Astrocyte (in vitro differentiated cells and primary cell): ENCODE data around the gene PPP2R3C. TPM values are rescaled to one million over a fixed set of nuclear protein-coding genes. Genes with fewer than 3 reads are reported as not detected.
"Not testable (repeated sequence)": the region's sequence is repeated elsewhere in the genome, so short reads cannot be mapped to it uniquely, and the experiment has no call there.

Experiments used
- DNase-seq: peaks from one replicate; pipeline ENCODE4 v3.0.0-alpha.2; 2010; ENCODE audit warnings: low read depth
- FAIRE-seq: peaks from 2 replicates; lab custom pipeline; 2011; peaks lifted over from hg19 to GRCh38; lab: Jason Lieb, UNC
- H2AFZ ChIP-seq: 2 replicates; pipeline ENCODE4 v1.6.0; 2012; ENCODE audit warnings: low read depth, low read length, inconsistent platforms
- H3K27ac ChIP-seq: 2 replicates; pipeline ENCODE4 v1.5.1; 2011; ENCODE audit warnings: low read depth, low read length, inconsistent platforms
- H3K27me3 ChIP-seq: 2 replicates; pipeline ENCODE4 v1.6.0; 2011; ENCODE audit warnings: low read length, inconsistent platforms; ENCODE audit not compliant: insufficient read depth
- H3K36me3 ChIP-seq: 2 replicates; pipeline ENCODE4 v1.5.1; 2011; ENCODE audit warnings: low read length, inconsistent platforms; ENCODE audit not compliant: insufficient read depth
- H3K4me1 ChIP-seq: 2 replicates; pipeline ENCODE4 v1.5.1; 2011; ENCODE audit warnings: low read length, inconsistent platforms; ENCODE audit not compliant: insufficient read depth
- H3K4me2 ChIP-seq: 2 replicates; pipeline ENCODE4 v1.6.0; 2012; ENCODE audit warnings: low read length, inconsistent platforms
- H3K4me3 ChIP-seq: 2 replicates; pipeline ENCODE4 v1.5.1; 2011; ENCODE audit warnings: low read depth, mild to moderate bottlenecking, low read length, inconsistent platforms; ENCODE audit not compliant: insufficient read depth
- H3K79me2 ChIP-seq: 2 replicates; pipeline ENCODE4 v1.6.0; 2012; ENCODE audit warnings: mild to moderate bottlenecking, low read length, inconsistent platforms; ENCODE audit not compliant: insufficient read depth
- H3K9ac ChIP-seq: 2 replicates; pipeline ENCODE4 v1.6.0; 2012; ENCODE audit warnings: mild to moderate bottlenecking, low read length, inconsistent platforms
- H3K9me3 ChIP-seq: 2 replicates; pipeline ENCODE4 v1.5.1; 2012; ENCODE audit warnings: low read depth, mild to moderate bottlenecking, low read length, inconsistent platforms; ENCODE audit not compliant: insufficient read depth
- H4K20me1 ChIP-seq: 2 replicates; pipeline ENCODE4 v1.6.0; 2012; ENCODE audit warnings: low read length, inconsistent platforms; ENCODE audit not compliant: insufficient read depth
- H3K27ac Mint-ChIP-seq: one replicate; pipeline ENCODE4 v1.8.0; 2021; ENCODE audit warnings: mild to moderate bottlenecking, mixed read lengths; ENCODE audit not compliant: unreplicated experiment
- H3K27me3 Mint-ChIP-seq: one replicate; pipeline ENCODE4 v1.8.0; 2021; ENCODE audit warnings: low read depth, mixed read lengths; ENCODE audit not compliant: unreplicated experiment
- H3K36me3 Mint-ChIP-seq: one replicate; pipeline ENCODE4 v1.8.0; 2021; ENCODE audit warnings: low read depth, mixed read lengths; ENCODE audit not compliant: unreplicated experiment
- H3K4me1 Mint-ChIP-seq: one replicate; pipeline ENCODE4 v1.8.0; 2021; ENCODE audit warnings: low read depth, mixed read lengths; ENCODE audit not compliant: unreplicated experiment
- H3K4me3 Mint-ChIP-seq: one replicate; pipeline ENCODE4 v1.8.0; 2021; ENCODE audit warnings: mild to moderate bottlenecking, moderate library complexity, mixed read lengths; ENCODE audit not compliant: unreplicated experiment
- H3K9me3 Mint-ChIP-seq: one replicate; pipeline ENCODE4 v1.8.0; 2021; ENCODE audit warnings: mild to moderate bottlenecking, mixed read lengths; ENCODE audit not compliant: unreplicated experiment
- EZH2 ChIP-seq: IDR thresholded peaks from 2 replicates; pipeline ENCODE4 v1.6.1; 2012; ENCODE audit warnings: mild to moderate bottlenecking, low read length, inconsistent platforms; ENCODE audit not compliant: insufficient read depth
- total RNA-seq: library from RNA; stranded (reverse); gene quantifications from 2 replicates; pipeline ENCODE4 v1.2.1, GENCODE V29; 2021
- TF ChIP-seq, protein P1 (sequence below): IDR thresholded peaks from 2 replicates; pipeline ENCODE4 v1.5.1; 2011; ENCODE audit warnings: low read depth, mild to moderate bottlenecking, inconsistent platforms, low read length, moderate library complexity; ENCODE audit not compliant: insufficient read depth

PPP2R3C gene
- total RNA-seq, 1 donor from 2014 or later: 28.3 TPM

DNA sequence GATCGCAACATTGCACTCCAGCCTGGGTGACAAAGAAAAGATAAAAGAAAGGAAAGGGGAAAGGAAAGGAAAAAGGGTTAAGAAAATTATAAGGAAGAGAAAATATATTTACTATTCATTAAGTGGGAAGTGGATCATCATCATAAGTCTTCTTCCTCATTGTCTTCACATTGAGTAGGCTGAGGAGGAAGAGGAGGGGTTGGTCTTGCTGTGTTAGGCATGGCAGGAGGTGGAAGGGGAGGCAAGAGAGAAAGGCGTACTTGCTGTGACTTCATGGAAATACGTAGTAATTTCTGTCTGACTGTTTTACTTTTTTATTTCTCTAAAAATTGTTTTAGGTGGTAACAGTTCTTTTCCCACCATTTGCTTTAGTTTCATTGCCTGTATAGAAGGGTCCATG, 49.6 kb downstream of the PPP2R3C start:
- TF ChIP-seq, protein P1, sequence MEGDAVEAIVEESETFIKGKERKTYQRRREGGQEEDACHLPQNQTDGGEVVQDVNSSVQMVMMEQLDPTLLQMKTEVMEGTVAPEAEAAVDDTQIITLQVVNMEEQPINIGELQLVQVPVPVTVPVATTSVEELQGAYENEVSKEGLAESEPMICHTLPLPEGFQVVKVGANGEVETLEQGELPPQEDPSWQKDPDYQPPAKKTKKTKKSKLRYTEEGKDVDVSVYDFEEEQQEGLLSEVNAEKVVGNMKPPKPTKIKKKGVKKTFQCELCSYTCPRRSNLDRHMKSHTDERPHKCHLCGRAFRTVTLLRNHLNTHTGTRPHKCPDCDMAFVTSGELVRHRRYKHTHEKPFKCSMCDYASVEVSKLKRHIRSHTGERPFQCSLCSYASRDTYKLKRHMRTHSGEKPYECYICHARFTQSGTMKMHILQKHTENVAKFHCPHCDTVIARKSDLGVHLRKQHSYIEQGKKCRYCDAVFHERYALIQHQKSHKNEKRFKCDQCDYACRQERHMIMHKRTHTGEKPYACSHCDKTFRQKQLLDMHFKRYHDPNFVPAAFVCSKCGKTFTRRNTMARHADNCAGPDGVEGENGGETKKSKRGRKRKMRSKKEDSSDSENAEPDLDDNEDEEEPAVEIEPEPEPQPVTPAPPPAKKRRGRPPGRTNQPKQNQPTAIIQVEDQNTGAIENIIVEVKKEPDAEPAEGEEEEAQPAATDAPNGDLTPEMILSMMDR: no peak
- no peak for TF ChIP-seq EZH2
- no peak overlapping the region for H3K27ac ChIP-seq
- peaks cover 14% of the 10 kb centered on the region for H4K20me1 ChIP-seq
- H2AFZ ChIP-seq: no peak overlapping the region
- no peaks in the 10 kb centered on the region for H3K9me3 ChIP-seq
- Mint-ChIP-seq H3K4me3 (no peak overlapping the region), H3K4me1 (no peaks in the 10 kb centered on the region), H3K36me3 (peaks cover 23% of the 10 kb centered on the region), H3K27ac (no peak overlapping the region), H3K9me3 (no peaks in the 10 kb centered on the region), H3K27me3 (no peaks in the 10 kb centered on the region)
- H3K79me2 ChIP-seq: peaks cover 19% of the 10 kb centered on the region
- FAIRE-seq (no peak), DNase-seq (no peak)
- H3K4me2 ChIP-seq: no peak overlapping the region
- no peaks in the 10 kb centered on the region for H3K4me1 ChIP-seq
- H3K4me3 ChIP-seq: no peak overlapping the region
- H3K36me3 ChIP-seq: peaks cover 19% of the 10 kb centered on the region
- no peaks in the 10 kb centered on the region for H3K27me3 ChIP-seq
- H3K9ac ChIP-seq: no peak overlapping the region

DNA sequence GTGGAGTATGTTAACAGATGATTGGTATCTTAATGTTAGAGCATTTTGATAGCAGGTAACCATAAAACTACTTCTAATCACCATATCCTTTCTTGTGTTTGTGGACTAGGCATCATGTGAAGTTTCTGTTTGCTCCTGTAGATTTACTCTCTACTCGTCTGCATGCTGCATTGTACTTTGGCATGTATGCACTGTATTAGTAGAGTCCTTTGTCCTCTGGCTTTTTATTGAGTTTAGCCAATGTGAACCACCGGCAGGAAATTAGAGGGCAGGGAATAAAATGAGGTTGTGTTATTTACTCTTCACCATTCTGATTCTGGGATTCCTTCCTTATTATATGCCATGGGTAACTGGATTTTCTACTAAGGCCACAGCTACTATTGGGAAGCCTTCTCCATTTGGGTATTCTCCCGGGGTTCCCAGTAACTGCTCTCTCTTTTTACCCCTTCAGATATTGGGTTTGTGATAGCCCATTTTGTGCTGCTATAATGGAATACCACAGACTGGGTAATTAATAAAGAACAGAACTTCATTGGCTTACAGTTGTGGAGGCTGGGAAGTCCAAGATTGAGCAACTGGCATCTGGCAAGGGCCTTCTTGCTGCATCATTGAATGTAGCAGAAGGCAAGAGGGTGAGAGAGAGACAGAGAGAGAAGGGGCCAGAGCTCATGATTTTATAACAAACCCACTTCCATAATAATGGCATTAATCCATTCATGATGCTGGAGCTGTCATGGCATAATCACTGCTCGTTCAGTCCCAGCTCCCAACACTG, 53.4 kb downstream of the PPP2R3C start:
- Histone ChIP-seq H3K9ac (no peak overlapping the region), H3K4me2 (no peak overlapping the region), H2AFZ (no peak overlapping the region), H3K79me2 (peaks cover 15% of the 10 kb centered on the region), H3K4me3 (no peak overlapping the region), H3K4me1 (no peaks in the 10 kb centered on the region), H3K27me3 (no peaks in the 10 kb centered on the region), H3K36me3 (peaks cover 14% of the 10 kb centered on the region), H3K9me3 (no peaks in the 10 kb centered on the region), H3K27ac (no peak overlapping the region), H4K20me1 (peaks cover 6% of the 10 kb centered on the region)
- no peak for DNase-seq
- no peak for TF ChIP-seq EZH2
- TF ChIP-seq, protein P1: no peak
- Mint-ChIP-seq H3K36me3 (peaks cover 17% of the 10 kb centered on the region), H3K27me3 (no peaks in the 10 kb centered on the region), H3K4me3 (no peak overlapping the region), H3K27ac (no peak overlapping the region), H3K9me3 (peaks cover 2% of the 10 kb centered on the region), H3K4me1 (no peaks in the 10 kb centered on the region)
- no peak for FAIRE-seq

DNA sequence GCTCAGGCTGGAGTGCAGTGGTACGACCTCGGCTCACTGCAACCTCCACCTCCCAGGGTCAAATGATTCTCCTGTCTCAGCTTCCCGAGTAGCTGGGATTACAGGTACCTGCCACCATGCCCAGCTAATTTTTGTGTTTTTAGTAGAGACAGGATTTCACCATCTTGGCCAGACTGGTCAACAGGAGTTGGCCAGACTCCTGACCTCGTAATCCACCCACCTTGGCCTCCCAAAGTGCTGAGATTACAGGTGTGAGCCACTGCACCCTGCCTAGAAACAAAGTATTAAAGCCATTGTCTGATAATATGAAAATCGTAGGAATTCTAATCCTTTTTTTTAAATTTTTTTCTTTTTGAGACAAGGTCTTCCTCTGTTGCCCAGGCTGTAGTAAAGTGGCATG, 56.1 kb downstream of the PPP2R3C start:
- H3K9me3 Mint-ChIP-seq: not testable (repeated sequence)

DNA sequence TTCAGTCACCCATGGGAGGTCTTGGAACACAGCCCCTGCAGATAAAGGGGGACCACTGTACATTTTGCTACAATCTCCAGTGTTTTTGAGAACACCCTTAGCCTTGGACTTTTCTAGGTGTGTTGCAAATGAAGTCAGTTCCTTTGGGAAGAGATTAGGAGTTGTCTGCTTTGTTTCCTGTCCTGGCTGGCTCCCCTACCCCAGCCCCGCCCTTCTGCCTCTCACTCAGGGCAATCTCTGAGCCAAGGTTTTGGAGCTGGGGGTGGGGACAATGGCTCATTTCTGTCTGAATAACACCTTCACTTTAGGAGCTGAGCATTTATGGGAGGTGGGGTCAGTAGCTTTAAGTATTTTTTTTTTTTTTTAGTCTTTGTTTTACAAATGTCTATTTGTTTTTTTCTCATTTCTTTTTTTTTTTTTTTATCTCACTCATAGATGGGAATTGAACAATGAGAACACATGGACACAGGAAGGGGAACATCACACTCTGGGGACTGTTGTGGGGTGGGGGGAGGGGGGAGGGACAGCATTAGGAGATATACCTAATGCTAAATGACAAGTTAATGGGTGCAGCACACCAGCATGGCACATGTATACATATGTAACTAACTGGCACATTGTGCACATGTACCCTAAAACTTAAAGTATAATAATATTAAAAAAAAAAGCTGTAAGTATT, 60.5 kb downstream of the PPP2R3C start:
- H3K27me3 ChIP-seq, H3K36me3 ChIP-seq, H3K36me3 Mint-ChIP-seq, H3K4me1 ChIP-seq, H3K9me3 Mint-ChIP-seq, H4K20me1 ChIP-seq, H3K9me3 ChIP-seq, FAIRE-seq, H3K27me3 Mint-ChIP-seq, H2AFZ ChIP-seq, H3K4me3 ChIP-seq, H3K9ac ChIP-seq, H3K27ac ChIP-seq, H3K27ac Mint-ChIP-seq: not testable (repeated sequence)
- Histone ChIP-seq H3K4me2 (peak overlapping the region; percentile 58), H3K79me2 (peaks cover 23% of the 10 kb centered on the region)
- DNase-seq: peak; percentile 36
- H3K4me1 Mint-ChIP-seq: peaks cover 11% of the 10 kb centered on the region
- peak overlapping the region; percentile 37 for H3K4me3 Mint-ChIP-seq

More for the DNA sequence above, 56.1 kb downstream of the PPP2R3C start:
- not testable (repeated sequence) for H4K20me1 ChIP-seq, DNase-seq, H3K27ac Mint-ChIP-seq, H3K4me1 ChIP-seq, H3K4me2 ChIP-seq, H3K27me3 ChIP-seq, H3K4me3 Mint-ChIP-seq, H3K4me1 Mint-ChIP-seq, FAIRE-seq, H3K4me3 ChIP-seq, H2AFZ ChIP-seq, H3K27me3 Mint-ChIP-seq, H3K27ac ChIP-seq, H3K9ac ChIP-seq, H3K9me3 ChIP-seq
- peaks cover 18% of the 10 kb centered on the region for H3K79me2 ChIP-seq
- H3K36me3 Mint-ChIP-seq: peaks cover 12% of the 10 kb centered on the region
- peaks cover 12% of the 10 kb centered on the region for H3K36me3 ChIP-seq
